Aorta (tissue), 5 donors: ENCODE results near the gene SEMA3G. TPM values are rescaled to one million over a fixed set of nuclear protein-coding genes. Genes with fewer than 3 reads are reported as not detected.
A peak's percentile ranks its signal among the peaks of the same experiment; 100 is the strongest.

Experiments
- ATAC-seq: fragments of 200-7000 bp; cut with Tn5 transposase; one replicate; pipeline ENCODE4 v1.9.1; 2022; ENCODE audit warnings: moderate library complexity; ENCODE audit not compliant: low FRiP score
- DNase-seq, 2 donors: peaks; one replicate each; pipeline ENCODE4 v3.0.0-alpha.2; 2020
- H3K27ac ChIP-seq, 2 donors: one replicate each; pipeline ENCODE4 v1.5.1; 2013; ENCODE audit warnings: low read length in 2 of 2, mild to moderate bottlenecking in 2 of 2, moderate library complexity in 2 of 2, control low read depth in 1 of 2, inconsistent platforms in 1 of 2, low read depth in 1 of 2
- H3K27me3 ChIP-seq, 2 donors: one replicate each; pipeline ENCODE4 v1.6.1; 2013; ENCODE audit warnings: control low read depth in 1 of 2, low read length in 1 of 2, mild to moderate bottlenecking in 1 of 2, moderate library complexity in 1 of 2; ENCODE audit not compliant: insufficient read depth in 2 of 2, control insufficient read depth in 1 of 2
- H3K36me3 ChIP-seq, 2 donors: one replicate each; pipeline ENCODE4 v1.6.1; 2013; ENCODE audit warnings: control low read depth in 1 of 2, low read length in 1 of 2, mild to moderate bottlenecking in 1 of 2; ENCODE audit not compliant: insufficient read depth in 2 of 2, control insufficient read depth in 1 of 2
- H3K4me1 ChIP-seq, 2 donors: one replicate each; pipeline ENCODE4 v1.6.1; 2013; ENCODE audit warnings: low read length in 2 of 2, control low read depth in 1 of 2, mild to moderate bottlenecking in 1 of 2, moderate library complexity in 1 of 2; ENCODE audit not compliant: insufficient read depth in 2 of 2, control insufficient read depth in 1 of 2
- H3K4me3 ChIP-seq, 2 donors: one replicate each; pipeline ENCODE4 v1.5.1; 2013; ENCODE audit warnings: low read length in 2 of 2, control low read depth in 1 of 2, mild to moderate bottlenecking in 1 of 2
- H3K9me3 ChIP-seq: one replicate; pipeline ENCODE4 v1.6.1; 2013; ENCODE audit warnings: mild to moderate bottlenecking, low read length; ENCODE audit not compliant: control insufficient read depth
- WGBS, 2 donors: extraction: QIAGEN DNeasy Blood & Tissue Kit; methylation state at CpG; one replicate each; pipeline ENCODE4 v1.1.7; 2013; 5-methylcytosine and 5-hydroxymethylcytosine counted together
- intact Hi-C, 2 donors: fragments of 100-400 bp; cut with DNase I; formaldehyde crosslinking; loops; one replicate each; pipeline versions ENCODE4 v1.14.2 to v1.15.0; 2022
- polyA plus RNA-seq, 2 donors: library from polyadenylated mRNA; stranded (reverse); fragments of 200-250 nt; gene quantifications; one replicate each; pipeline ENCODE4 v1.2.3, GENCODE V29; 2013
- total RNA-seq, 2 donors: library from RNA; stranded (reverse); fragmentation: NEBNext Ultra II Directional; extraction: Animal tissue kit (Norgen Biotek cat#: 25700); gene quantifications; one replicate each; pipeline ENCODE4 v1.2.1, GENCODE V29; 2021
- donor health status: healthy with polysubstance abuse.
- donor health status: Bipolar disorder and iron deficiency.
- donor health status: DM: no; HTN: no; CAD: no.
- donor health status: DM: no; HTN: no; CAD: no.
- donor health status: DM: yes; HTN: yes; CAD: no.

Gene SEMA3G
- total and polyA plus RNA-seq, 4 donors = 0.26 to 23.8 (median 12.5) TPM; not detected in 1

DNA sequence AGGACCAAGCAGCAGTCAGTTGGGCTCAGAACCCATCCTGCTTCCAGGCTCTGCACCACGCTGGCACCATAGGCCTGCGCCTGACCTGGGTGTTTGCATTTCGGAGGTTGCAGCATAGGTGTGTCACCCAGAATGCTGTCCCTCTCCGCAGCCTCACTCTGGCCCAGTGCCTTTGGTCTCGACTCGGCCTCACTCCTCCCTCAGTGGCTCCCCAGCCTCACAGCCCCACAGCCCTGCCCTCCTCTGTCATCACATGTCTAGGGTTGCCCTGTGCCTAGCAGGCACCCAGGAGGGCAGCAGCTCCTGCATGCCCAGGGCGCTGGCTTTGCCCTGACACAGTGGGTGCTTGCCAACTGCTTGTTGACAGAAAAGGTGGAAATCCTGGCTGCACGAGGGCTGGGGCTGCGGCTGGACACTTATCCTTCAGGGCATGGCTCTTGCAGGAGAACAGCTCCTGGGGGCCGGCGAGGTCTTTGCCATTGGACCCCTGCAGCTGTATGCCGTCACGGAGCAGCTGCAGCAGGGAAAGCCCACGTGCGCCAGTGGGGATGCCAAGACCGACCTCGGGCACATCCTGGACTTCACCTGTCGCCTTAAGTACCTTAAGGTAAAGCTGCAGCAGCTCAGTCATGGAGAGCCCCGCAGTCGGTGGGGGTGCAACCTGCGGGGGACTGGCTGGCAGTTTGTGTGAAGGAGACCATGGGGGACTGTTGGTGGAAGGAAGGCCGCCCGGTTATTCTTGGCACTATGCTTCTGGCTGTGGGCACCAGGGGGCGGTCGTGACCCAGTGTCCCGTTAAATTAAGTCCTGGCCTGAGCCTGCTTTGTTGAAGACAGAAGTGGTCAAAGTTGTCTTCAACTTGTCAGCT, 26.7 kb upstream of the SEMA3G start:
- WGBS, 2 donors = 31 to 32% methylated on average over 26 of the region's 26 CpGs
- DNase-seq = peak; percentile 83 to 90
- Histone ChIP-seq H3K9me3 (no peaks in the 10 kb centered on the region), H3K27ac (no peak overlapping the region), H3K4me1 (no peaks in the 10 kb centered on the region), H3K27me3 (no peaks in the 10 kb centered on the region), H3K36me3 (peaks cover 0 to 5% of the 10 kb centered on the region in 2 donors), H3K4me3 (no peak overlapping the region)
- peak; percentile 65 for ATAC-seq
- intact Hi-C loops = loop anchor here (5.0 kb wide), 2 partner anchors 56 to 61 kb away; partner anchors contain the start of gene NT5DC2 (in 1 of the 2)

DNA sequence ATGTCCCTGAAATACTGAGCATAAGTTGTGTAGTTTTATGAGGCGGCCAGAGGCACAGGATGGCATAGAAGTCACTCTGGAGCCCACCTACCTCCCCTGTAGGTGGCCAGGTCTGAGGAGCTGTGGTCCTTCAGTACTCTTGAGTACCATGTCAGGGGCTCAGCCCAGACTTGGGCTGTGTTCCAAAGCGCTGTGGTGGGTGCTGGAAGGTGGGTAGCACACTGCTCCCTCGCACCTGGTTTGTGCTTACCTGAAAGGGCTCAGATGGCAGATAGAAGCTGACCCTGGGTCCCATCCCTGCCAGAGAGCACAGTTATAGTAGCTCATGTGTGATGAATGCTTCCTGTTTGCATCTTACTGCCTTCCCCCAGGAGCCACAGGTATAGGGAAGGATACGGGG, 26.0 kb upstream of the SEMA3G start:
- no peaks in the 10 kb centered on the region for H3K9me3 ChIP-seq
- no peaks in the 10 kb centered on the region for H3K27me3 ChIP-seq
- DNase-seq (no peak), ATAC-seq (no peak)
- no peak overlapping the region for H3K27ac ChIP-seq
- H3K36me3 ChIP-seq = peaks cover 0 to 5% of the 10 kb centered on the region in 2 donors
- no peak overlapping the region for H3K4me3 ChIP-seq
- WGBS, 2 donors = 92 to 96% methylated on average over 4 of the region's 4 CpGs
- intact Hi-C loops = loop anchor here (5.0 kb wide), 2 partner anchors 56 to 61 kb away; partner anchors contain the start of gene NT5DC2 (in 1 of the 2)
- H3K4me1 ChIP-seq = no peaks in the 10 kb centered on the region

DNA sequence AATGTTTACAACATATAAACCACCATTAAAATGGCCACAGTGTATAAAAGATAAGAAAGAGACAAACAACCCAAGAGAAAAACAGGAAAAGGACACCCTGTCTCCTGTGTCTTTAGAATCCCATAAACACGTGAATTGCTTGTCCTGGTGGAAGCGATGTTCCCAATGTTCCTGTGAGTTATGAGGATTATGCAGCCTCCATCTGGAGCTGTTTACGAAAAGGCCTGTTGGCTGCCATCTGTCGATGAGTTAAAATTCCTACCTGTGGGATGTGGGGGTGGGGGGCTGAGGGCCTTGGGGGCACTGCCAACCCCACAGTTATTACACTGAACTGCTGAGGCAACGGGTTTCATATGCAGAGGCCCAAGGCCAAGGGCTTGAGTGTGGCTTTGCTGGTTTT, 24.1 kb upstream of the SEMA3G start:
- DNase-seq (no peak), ATAC-seq (no peak)
- Histone ChIP-seq H3K36me3 (peaks cover 0 to 5% of the 10 kb centered on the region in 2 donors), H3K4me1 (no peaks in the 10 kb centered on the region), H3K4me3 (no peak overlapping the region), H3K27me3 (no peaks in the 10 kb centered on the region), H3K27ac (no peak overlapping the region), H3K9me3 (no peaks in the 10 kb centered on the region)
- intact Hi-C loops = no loop called here
- WGBS, 2 donors = 79 to 85% methylated on average over 5 of the region's 5 CpGs

GRCh38 chr3:52468336-52468735, 23.4 kb upstream of the SEMA3G start:
- ATAC-seq = no peak
- H3K27me3 ChIP-seq = no peaks in the 10 kb centered on the region
- H3K27ac ChIP-seq = no peak overlapping the region

GRCh38 chr3:52463416-52463815, 18.5 kb upstream of the SEMA3G start:
- Histone ChIP-seq H3K4me1 (no peaks in the 10 kb centered on the region), H3K36me3 (peaks cover 2 to 6% of the 10 kb centered on the region in 2 donors)
- no peak for ATAC-seq

More at GRCh38 chr3:52468336-52468735, 23.4 kb upstream of the SEMA3G start:
- WGBS, 2 donors = 63 to 70% methylated on average over 9 of the region's 9 CpGs
- Histone ChIP-seq H3K4me1 (no peaks in the 10 kb centered on the region), H3K4me3 (no peak overlapping the region), H3K9me3 (no peaks in the 10 kb centered on the region), H3K36me3 (peaks cover 0 to 3% of the 10 kb centered on the region in 2 donors)
- intact Hi-C loops = no loop called here
- DNase-seq = no peak

GRCh38 chr3:52461874-52462273, 17.0 kb upstream of the SEMA3G start:
- H3K9me3 ChIP-seq = no peaks in the 10 kb centered on the region
- peaks cover 2 to 4% of the 10 kb centered on the region in 2 donors for H3K36me3 ChIP-seq
- DNase-seq = no peak
- H3K27ac ChIP-seq = no peak overlapping the region
- H3K4me3 ChIP-seq = no peak overlapping the region
- no peaks in the 10 kb centered on the region for H3K4me1 ChIP-seq
- intact Hi-C loops = no loop called here
- WGBS, 2 donors = 81% methylated on average over 6 of the region's 6 CpGs
- ATAC-seq = no peak
- no peaks in the 10 kb centered on the region for H3K27me3 ChIP-seq

More at GRCh38 chr3:52463416-52463815, 18.5 kb upstream of the SEMA3G start:
- WGBS, 2 donors = 94% methylated on average over 5 of the region's 5 CpGs
- intact Hi-C loops = no loop called here
- no peaks in the 10 kb centered on the region for H3K27me3 ChIP-seq
- DNase-seq = no peak
- no peaks in the 10 kb centered on the region for H3K9me3 ChIP-seq
- no peak overlapping the region for H3K27ac ChIP-seq
- no peak overlapping the region for H3K4me3 ChIP-seq

DNA sequence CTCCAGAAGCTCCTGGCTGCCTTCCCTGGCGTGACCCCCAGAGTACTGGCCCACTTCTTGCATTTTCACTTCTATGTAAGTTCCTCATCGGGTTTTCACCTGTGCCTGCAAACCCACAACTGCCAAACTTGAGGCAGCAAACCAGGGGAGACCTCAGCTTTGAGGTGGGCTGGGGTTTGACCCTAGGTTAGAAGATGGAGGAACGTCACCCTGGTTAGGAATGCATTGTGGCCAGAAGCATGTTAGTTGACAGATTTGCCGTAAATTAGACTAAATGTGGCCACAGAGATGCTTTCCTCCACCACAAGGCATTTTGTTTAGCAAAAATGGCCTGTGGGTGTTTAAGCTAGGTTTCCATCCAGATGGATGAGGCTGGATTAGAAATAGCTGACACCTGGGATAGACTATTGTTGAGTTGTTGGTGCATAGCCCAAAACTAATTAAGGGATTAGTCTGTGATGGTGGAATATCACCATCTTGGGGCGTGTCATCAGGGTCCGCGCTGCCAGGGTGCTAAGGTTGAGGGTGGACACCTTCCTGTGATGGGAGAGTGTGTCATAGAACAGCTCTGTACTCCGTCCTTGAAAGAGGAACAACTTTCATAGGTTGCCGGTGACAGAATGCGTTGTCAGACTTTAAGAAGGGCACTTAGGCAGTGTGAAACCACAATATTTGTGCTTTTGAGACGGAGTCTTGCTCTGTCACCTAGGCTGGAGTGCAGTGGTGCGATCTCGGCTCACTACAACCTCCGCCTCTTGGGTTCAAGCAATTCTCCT, 14.1 kb upstream of the SEMA3G start:
- WGBS, 2 donors = 94 to 95% methylated on average over 14 of the region's 14 CpGs
- intact Hi-C loops = loop anchor here in 1 of 2 donors (5.0 to 10.0 kb wide), 2 partner anchors 78 to 174 kb away; partner anchors contain the start of genes GLYCTK and UQCC5
- H3K4me3 ChIP-seq = no peak overlapping the region
- H3K27me3 ChIP-seq = no peaks in the 10 kb centered on the region
- H3K4me1 ChIP-seq = no peaks in the 10 kb centered on the region
- no peaks in the 10 kb centered on the region for H3K9me3 ChIP-seq
- ATAC-seq (no peak), DNase-seq (no peak)
- H3K27ac ChIP-seq = no peak overlapping the region
- peaks cover 2 to 4% of the 10 kb centered on the region in 2 donors for H3K36me3 ChIP-seq

DNA sequence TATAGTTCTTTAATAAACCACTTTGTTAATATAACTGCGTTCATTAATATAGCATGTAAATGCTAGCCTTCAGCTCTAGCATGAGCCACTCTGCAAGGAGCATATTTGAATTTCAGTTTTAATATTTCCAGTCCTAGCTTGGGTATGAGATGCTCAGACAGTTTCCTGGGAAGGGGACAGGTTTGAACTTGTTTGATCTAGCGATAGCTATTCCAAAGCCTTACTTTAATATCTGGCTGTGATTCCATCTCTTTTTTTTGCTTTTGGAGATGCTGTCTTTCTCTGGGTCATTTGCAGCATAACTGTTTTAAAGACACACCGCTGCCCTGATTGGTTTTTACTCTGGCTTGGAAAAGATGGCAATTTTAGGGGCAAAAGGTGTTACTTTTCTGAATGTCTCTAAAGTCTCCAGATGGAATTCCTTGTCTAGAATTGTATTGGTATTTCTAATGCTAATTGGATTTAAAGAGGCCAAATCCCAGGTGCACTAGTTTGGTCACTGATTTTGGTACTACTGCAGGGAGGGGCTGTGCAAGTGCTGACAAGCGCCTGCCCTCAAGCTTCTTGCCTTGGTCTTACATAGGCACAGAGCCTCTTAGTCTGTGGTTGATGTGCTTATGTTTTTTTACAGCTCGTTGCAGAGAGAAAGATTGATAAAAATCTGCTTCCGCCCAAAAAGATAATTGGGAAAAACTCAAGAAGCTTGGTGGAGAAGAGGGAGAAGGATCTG, 13.3 kb upstream of the SEMA3G start:
- H3K9me3 ChIP-seq = no peaks in the 10 kb centered on the region
- 75 to 78% methylated on average over 6 of the region's 6 CpGs for WGBS, 2 donors
- no peak for DNase-seq
- H3K4me3 ChIP-seq = no peak overlapping the region
- intact Hi-C loops = loop anchor here in 1 of 2 donors (5.0 to 10.0 kb wide), 2 partner anchors 79 to 173 kb away; partner anchors contain the start of genes GLYCTK and UQCC5
- no peaks in the 10 kb centered on the region for H3K4me1 ChIP-seq
- no peaks in the 10 kb centered on the region for H3K27me3 ChIP-seq
- no peak for ATAC-seq
- no peak overlapping the region for H3K27ac ChIP-seq
- H3K36me3 ChIP-seq = peaks cover 2 to 4% of the 10 kb centered on the region in 2 donors
